Bronchial epithelial cell (primary cell): ENCODE data around the gene AHI1. TPM values are rescaled to one million over a fixed set of nuclear protein-coding genes. Genes with fewer than 3 reads are reported as not detected.
A peak's percentile ranks its signal among the peaks of the same experiment; 100 is the strongest.

ENCODE experiments used
- DNase-seq: peaks from one replicate; pipeline ENCODE4 v3.0.0-alpha.2; 2010; ENCODE audit warnings: low read depth
- FAIRE-seq: peaks from 2 replicates; lab custom pipeline; 2011; peaks lifted over from hg19 to GRCh38; lab: Jason Lieb, UNC
- H3K27me3 ChIP-seq: 2 replicates; pipeline ENCODE4 v1.5.1; 2011; ENCODE audit warnings: low read length; ENCODE audit not compliant: control insufficient read depth, insufficient read depth
- H3K36me3 ChIP-seq: 2 replicates; pipeline ENCODE4 v1.5.1; 2011; ENCODE audit warnings: low read length; ENCODE audit not compliant: control insufficient read depth, insufficient read depth
- H3K4me3 ChIP-seq: 2 replicates; pipeline ENCODE4 v1.5.1; 2011; ENCODE audit warnings: mild to moderate bottlenecking, low read depth, low read length, control low read depth
- CTCF ChIP-seq: IDR thresholded peaks from 2 replicates; pipeline ENCODE4 v1.5.1; 2011; ENCODE audit warnings: mild to moderate bottlenecking, moderate library complexity, low read length, control low read depth, inconsistent platforms; ENCODE audit not compliant: insufficient read depth, severe bottlenecking
- total RNA-seq: library from RNA; depleted of rRNA; stranded (reverse); fragments of >200 nt; gene quantifications from 2 replicates; pipeline ENCODE4 v1.2.1, GENCODE V29; 2014

The AHI1 gene
- total RNA-seq, 1 donor from 2014 or later, result 5.5 TPM

GRCh38 chr6:135280375-135281136, 217.0 kb downstream of the AHI1 start:
- DNase-seq, result no peak
- no peak for FAIRE-seq
- TF ChIP-seq CTCF, result no peak
- H3K4me3 ChIP-seq, result no peak overlapping the region
- H3K36me3 ChIP-seq, result no peaks in the 10 kb centered on the region
- H3K27me3 ChIP-seq, result no peaks in the 10 kb centered on the region

GRCh38 chr6:135277422-135277821, 220.1 kb downstream of the AHI1 start:
- Histone ChIP-seq H3K27me3 (no peaks in the 10 kb centered on the region), H3K36me3 (no peaks in the 10 kb centered on the region), H3K4me3 (no peak overlapping the region)
- DNase-seq (no peak), FAIRE-seq (no peak)
- no peak for TF ChIP-seq CTCF

- DNase-seq (no peak), FAIRE-seq (no peak)
- H3K4me3 ChIP-seq, result no peak overlapping the region
- H3K27me3 ChIP-seq, result no peaks in the 10 kb centered on the region
- TF ChIP-seq CTCF, result no peak
- H3K36me3 ChIP-seq, result no peaks in the 10 kb centered on the region
These were observed 222.8 kb downstream of the AHI1 start for GRCh38 chr6:135274561-135275293.

GRCh38 chr6:135271626-135272025, 225.9 kb downstream of the AHI1 start:
- H3K4me3 ChIP-seq, result no peak overlapping the region
- no peak for FAIRE-seq
- no peak for TF ChIP-seq CTCF

GRCh38 chr6:135270676-135271536, 226.6 kb downstream of the AHI1 start:
- Histone ChIP-seq H3K36me3 (no peaks in the 10 kb centered on the region), H3K27me3 (no peaks in the 10 kb centered on the region), H3K4me3 (peak overlapping the region; percentile 15)
- DNase-seq (peak; percentile 91), FAIRE-seq (peak; percentile 47)
- TF ChIP-seq CTCF, result no peak

More at GRCh38 chr6:135271626-135272025, 225.9 kb downstream of the AHI1 start:
- H3K27me3 ChIP-seq, result no peaks in the 10 kb centered on the region
- no peak for DNase-seq
- H3K36me3 ChIP-seq, result no peaks in the 10 kb centered on the region
